ENCODE results near the gene HMBS. TPM values are rescaled to one million over a fixed set of nuclear protein-coding genes. Genes with fewer than 3 reads are reported as not detected.

The HMBS gene
- total RNA-seq, 2 experiments from 2014 or later = 33.6 to 36.1 TPM

DNA sequence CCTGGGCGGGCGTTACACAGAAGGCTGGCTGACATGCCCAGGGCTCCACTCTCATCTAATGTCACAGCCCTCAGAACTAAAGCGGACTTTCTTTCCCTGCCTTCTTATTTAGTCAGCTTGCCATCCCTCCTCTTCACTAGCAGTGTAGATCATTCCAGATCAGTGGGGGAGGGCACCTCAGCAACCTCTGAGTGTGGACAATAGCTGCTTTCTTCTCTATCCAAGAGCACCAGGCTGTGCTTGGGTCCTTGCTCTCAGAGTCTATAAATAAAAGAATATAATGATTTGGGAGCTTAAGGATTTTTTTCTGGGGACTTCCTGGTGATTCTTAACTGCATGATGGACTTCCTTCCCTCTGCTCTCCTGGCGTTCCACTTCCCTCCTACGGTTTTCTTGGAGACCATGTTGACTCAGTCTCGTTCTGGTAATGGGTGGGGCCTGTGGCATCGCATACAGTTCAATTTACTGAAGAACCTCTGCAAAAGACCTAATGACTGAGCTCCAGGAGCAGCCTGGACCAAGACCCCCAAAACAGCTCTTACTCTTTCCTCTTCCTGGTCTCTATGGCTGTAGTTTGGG lies 2.9 kb upstream of the HMBS start:
- no peaks in the 10 kb centered on the region for H3K9me3 Mint-ChIP-seq
- POLR2A ChIA-PET = interaction anchor here (0.8 to 2.4 kb wide), 11 partner anchors 8 to 35 kb away, joined by 3 to 15 read pairs (median 4); partner anchors contain the start of genes HYOU1 and VPS11
- ATAC-seq = no peak
- CTCF ChIA-PET = interaction anchor here (1.0 to 1.2 kb wide), 4 partner anchors 14 to 178 kb away, joined by 3 to 5 read pairs (median 4); partner anchors contain the start of gene VPS11
- peaks cover 10% of the 10 kb centered on the region for H3K36me3 Mint-ChIP-seq (ENCODE audit: low read depth)
- H3K27ac Mint-ChIP-seq = peak overlapping the region; percentile 26
- TF ChIP-seq, protein P1, sequence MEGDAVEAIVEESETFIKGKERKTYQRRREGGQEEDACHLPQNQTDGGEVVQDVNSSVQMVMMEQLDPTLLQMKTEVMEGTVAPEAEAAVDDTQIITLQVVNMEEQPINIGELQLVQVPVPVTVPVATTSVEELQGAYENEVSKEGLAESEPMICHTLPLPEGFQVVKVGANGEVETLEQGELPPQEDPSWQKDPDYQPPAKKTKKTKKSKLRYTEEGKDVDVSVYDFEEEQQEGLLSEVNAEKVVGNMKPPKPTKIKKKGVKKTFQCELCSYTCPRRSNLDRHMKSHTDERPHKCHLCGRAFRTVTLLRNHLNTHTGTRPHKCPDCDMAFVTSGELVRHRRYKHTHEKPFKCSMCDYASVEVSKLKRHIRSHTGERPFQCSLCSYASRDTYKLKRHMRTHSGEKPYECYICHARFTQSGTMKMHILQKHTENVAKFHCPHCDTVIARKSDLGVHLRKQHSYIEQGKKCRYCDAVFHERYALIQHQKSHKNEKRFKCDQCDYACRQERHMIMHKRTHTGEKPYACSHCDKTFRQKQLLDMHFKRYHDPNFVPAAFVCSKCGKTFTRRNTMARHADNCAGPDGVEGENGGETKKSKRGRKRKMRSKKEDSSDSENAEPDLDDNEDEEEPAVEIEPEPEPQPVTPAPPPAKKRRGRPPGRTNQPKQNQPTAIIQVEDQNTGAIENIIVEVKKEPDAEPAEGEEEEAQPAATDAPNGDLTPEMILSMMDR (IDR thresholded peaks at IDR 0.05) = no peak
- H3K4me3 Mint-ChIP-seq = no peak overlapping the region
- no peak for DNase-seq
- intact Hi-C loops (cut with micrococcal nuclease) = no loop called here
- peaks cover 11% of the 10 kb centered on the region for H3K4me1 Mint-ChIP-seq (ENCODE audit: low read depth)
- H3K27me3 Mint-ChIP-seq = no peaks in the 10 kb centered on the region

DNA sequence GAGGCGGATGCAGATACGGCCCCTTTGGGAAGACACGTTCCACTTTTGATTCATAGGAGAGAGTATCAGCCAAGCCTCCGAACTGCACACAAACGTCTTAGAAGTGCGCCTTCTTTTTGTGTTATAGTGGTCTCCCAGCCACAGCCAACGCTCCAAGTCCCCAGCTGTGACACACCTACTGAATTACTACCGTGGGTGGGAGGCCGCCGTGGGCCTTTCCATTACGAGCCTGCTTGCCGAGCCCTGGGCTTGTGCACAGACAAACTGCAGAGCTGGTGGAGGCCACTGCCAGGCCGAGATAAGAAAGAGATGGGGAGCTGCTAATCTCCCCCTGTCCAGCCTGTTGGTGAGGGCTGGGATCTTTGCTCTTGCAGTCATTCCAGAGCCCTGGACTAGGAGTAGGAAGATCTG lies 761 bp downstream of the HMBS start:
- Mint-ChIP-seq H3K9me3 (no peaks in the 10 kb centered on the region), H3K4me1 (ENCODE audit: low read depth) (peaks cover 18% of the 10 kb centered on the region), H3K4me3 (peak overlapping the region; percentile 99), H3K27me3 (no peaks in the 10 kb centered on the region), H3K27ac (peak overlapping the region; percentile 97), H3K36me3 (ENCODE audit: low read depth) (peaks cover 9% of the 10 kb centered on the region)
- TF ChIP-seq, protein P1 (IDR thresholded peaks at IDR 0.05) = no peak
- ChIA-PET POLR2A (interaction anchor here (0.7 to 4.6 kb wide), 15 partner anchors 9 to 87 kb away, joined by 3 to 74 read pairs (median 4); partner anchors contain the start of genes CENATAC, DPAGT1, RPS25 and TRAPPC4), CTCF (interaction anchor here (1.2 to 2.9 kb wide), 3 partner anchors 10 to 173 kb away, joined by 3 to 11 read pairs (median 6); partner anchors contain the start of gene VPS11)
- ATAC-seq (peak; percentile 38), DNase-seq (peak; percentile 75)
- intact Hi-C loops (cut with micrococcal nuclease) = no loop called here

DNA sequence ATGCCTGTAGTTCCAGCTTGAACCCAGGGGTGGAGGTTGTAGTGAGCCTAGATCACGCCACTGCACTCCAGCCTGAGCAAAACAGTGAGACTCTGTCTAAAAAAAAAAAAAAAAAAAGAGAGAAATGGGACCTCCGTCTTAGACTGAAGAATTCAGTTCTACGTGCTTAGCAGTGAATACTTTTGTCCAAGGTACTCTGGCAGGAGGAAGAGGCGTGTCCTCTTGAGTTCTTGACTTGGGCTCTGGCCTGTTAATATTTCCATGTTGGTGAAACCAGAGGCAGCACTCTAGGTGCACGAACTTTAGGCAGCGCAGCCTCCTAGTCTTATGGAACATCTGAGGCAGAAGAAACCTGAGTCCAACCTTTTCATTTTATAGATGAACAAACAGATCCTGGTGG lies 2.4 kb downstream of the HMBS start:
- DNase-seq (no peak), ATAC-seq (no peak)
- CTCF ChIA-PET = interaction anchor here (2.1 to 2.2 kb wide), 2 partner anchors 8 to 19 kb away, joined by 5 to 6 read pairs; partner anchors contain the start of gene VPS11
- no peaks in the 10 kb centered on the region for H3K27me3 Mint-ChIP-seq
- TF ChIP-seq, protein P1 (IDR thresholded peaks at IDR 0.05) = no peak
- H3K27ac Mint-ChIP-seq = no peak overlapping the region
- peaks cover 14% of the 10 kb centered on the region for H3K36me3 Mint-ChIP-seq (ENCODE audit: low read depth)
- POLR2A ChIA-PET = interaction anchor here (2.1 to 4.6 kb wide), 2 partner anchors 7 to 31 kb away, joined by 9 to 74 read pairs; a partner anchor contains a TSS
- no peak overlapping the region for H3K4me3 Mint-ChIP-seq
- peaks cover 24% of the 10 kb centered on the region for H3K4me1 Mint-ChIP-seq (ENCODE audit: low read depth)
- no peaks in the 10 kb centered on the region for H3K9me3 Mint-ChIP-seq
- intact Hi-C loops (cut with micrococcal nuclease) = no loop called here

DNA sequence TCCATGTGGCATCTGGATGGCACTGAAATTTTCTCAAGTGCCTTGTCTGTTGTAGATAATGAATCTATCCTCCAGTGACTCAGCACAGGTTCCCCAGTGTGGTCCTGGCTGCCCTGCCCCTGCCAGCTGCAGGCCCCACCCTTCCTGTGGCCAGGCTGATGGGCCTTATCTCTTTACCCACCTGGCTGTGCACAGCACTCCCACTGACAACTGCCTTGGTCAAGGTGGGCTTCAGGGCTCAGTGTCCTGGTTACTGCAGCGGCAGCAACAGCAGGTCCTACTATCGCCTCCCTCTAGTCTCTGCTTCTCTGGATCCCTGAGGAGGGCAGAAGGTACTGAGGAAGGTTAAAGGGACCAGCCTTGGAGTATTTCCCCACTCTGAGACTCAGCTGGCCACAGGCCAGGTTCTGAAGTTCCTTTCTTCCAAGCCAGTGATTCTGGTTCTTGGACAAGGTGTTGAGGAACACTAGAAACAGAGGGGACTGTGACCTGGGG lies 3.1 kb downstream of the HMBS start:
- no peak for DNase-seq
- CTCF ChIA-PET = interaction anchor here (1.2 to 2.2 kb wide), 2 partner anchors 20 to 109 kb away, joined by 3 to 5 read pairs; partner anchors contain the start of gene VPS11
- intact Hi-C loops (cut with micrococcal nuclease) = no loop called here
- Mint-ChIP-seq H3K4me1 (ENCODE audit: low read depth) (peaks cover 30% of the 10 kb centered on the region), H3K4me3 (no peak overlapping the region), H3K9me3 (no peaks in the 10 kb centered on the region), H3K27me3 (no peaks in the 10 kb centered on the region), H3K27ac (no peak overlapping the region), H3K36me3 (ENCODE audit: low read depth) (peaks cover 21% of the 10 kb centered on the region)
- POLR2A ChIA-PET = no interaction called here
- TF ChIP-seq, protein P1 (IDR thresholded peaks at IDR 0.05) = no peak
- ATAC-seq = no peak

DNA sequence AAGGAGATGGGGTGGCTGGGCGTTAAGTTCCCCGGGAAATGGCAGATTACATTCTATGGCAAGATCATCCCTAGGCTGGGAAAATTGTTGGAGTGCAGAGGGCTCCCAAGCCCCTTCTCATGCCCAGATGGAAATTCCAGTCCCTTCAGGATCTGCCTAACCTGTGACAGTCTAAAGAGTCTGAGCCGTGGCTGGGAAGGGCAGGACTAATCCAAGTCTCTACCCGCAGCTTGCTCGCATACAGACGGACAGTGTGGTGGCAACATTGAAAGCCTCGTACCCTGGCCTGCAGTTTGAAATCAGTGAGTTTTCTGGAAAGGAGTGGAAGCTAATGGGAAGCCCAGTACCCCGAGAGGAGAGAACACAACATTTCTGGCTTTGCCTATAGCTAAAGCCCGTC lies 3.7 kb downstream of the HMBS start:
- CTCF ChIA-PET = interaction anchor here (1.2 to 2.2 kb wide), 2 partner anchors 21 to 108 kb away, joined by 3 to 5 read pairs; partner anchors contain the start of gene VPS11
- Mint-ChIP-seq H3K36me3 (ENCODE audit: low read depth) (peaks cover 27% of the 10 kb centered on the region), H3K4me3 (no peak overlapping the region), H3K4me1 (ENCODE audit: low read depth) (peaks cover 31% of the 10 kb centered on the region), H3K27me3 (no peaks in the 10 kb centered on the region), H3K9me3 (no peaks in the 10 kb centered on the region), H3K27ac (no peak overlapping the region)
- DNase-seq (no peak), ATAC-seq (no peak)
- POLR2A ChIA-PET = interaction anchor here (0.9 kb wide), 1 partner anchor 70 kb away, joined by 3 read pairs; the partner anchor contains the start of genes RPS25 and TRAPPC4
- TF ChIP-seq, protein P1 (IDR thresholded peaks at IDR 0.05) = no peak
- intact Hi-C loops (cut with micrococcal nuclease) = no loop called here
